K562 (cell line): Measurements from ENCODE around the gene ABHD16B. TPM values are rescaled to one million over a fixed set of nuclear protein-coding genes. Genes with fewer than 3 reads are reported as not detected.

Experiments used
- CBX8 ChIP-seq: fragments of 200-600 bp; sonication (generic); IDR thresholded peaks from 2 replicates; pipeline ENCODE4 v1.6.1; 2012; ENCODE audit warnings: borderline replicate concordance, mixed run types, low read depth, mild to moderate bottlenecking, moderate library complexity, mixed read lengths, low read length, control low read depth, inconsistent platforms; ENCODE audit not compliant: poor library complexity, severe bottlenecking; ENCODE audit errors: extremely low read depth
- ESRRA ChIP-seq: fragments of 450-650 bp; IDR thresholded peaks from 2 replicates; pipeline ENCODE4 v1.6.1; 2014; ENCODE audit warnings: low read depth, mild to moderate bottlenecking, moderate library complexity, borderline replicate concordance
- KDM4B ChIP-seq, 2 experiments: fragments of 450-650 bp in 1 of 2; sonication (generic) in 1 of 2; IDR thresholded peaks; 2 replicates each; pipeline ENCODE4 v1.6.1; 2016 to 2017; ENCODE audit warnings: borderline replicate concordance in 2 of 2, antibody characterized with exemption in 1 of 2, low read depth in 1 of 2, mild to moderate bottlenecking in 1 of 2
- POLR2H ChIP-seq: IDR thresholded peaks from 2 replicates; pipeline ENCODE4 v1.6.1; 2016; ENCODE audit warnings: missing genetic modification characterization, low read depth, mild to moderate bottlenecking, control low read depth, missing compliant biosample characterization, moderate library complexity
- SAFB ChIP-seq: fragments of 200-400 bp; formaldehyde crosslinking; IDR thresholded peaks from 2 replicates; pipeline ENCODE4 v1.6.1; 2017; ENCODE audit warnings: low read depth, low read length, borderline replicate concordance
- ZNF77 ChIP-seq: fragments of 250-450 bp; sonication (Bioruptor Pico); IDR thresholded peaks from 2 replicates; pipeline ENCODE4 v1.5.0; 2020
- polyA plus RNA-seq, 8 experiments: library from polyadenylated mRNA; depleted of rRNA in 4 of 8; stranded (reverse) in 5 of 8; unstranded in 3 of 8; fragments of >200 nt; fragmentation: Nextera tagmentation in 2 of 8; fragmentation: Illumina TruSeq in 1 of 8; extraction: Ambion mirVana in 2 of 8; extraction: Trizol in 1 of 8; gene quantifications; 2 replicates each; pipeline versions ENCODE4 v1.2.1 to v1.2.3, GENCODE V29; 2011 to 2014; ENCODE audit warnings: inconsistent platforms in 1 of 8, missing spikeins in 1 of 8
- total RNA-seq, 7 experiments: library from RNA; depleted of rRNA in 6 of 7; stranded (reverse); fragments of >200 nt in 6 of 7; fragmentation: Illumina TruSeq in 2 of 7; extraction: Trizol in 2 of 7; gene quantifications; 2 replicates each; pipeline versions ENCODE4 v1.2.1 to v1.2.3, GENCODE V29; 2011 to 2021; ENCODE audit warnings: low replicate concordance in 1 of 7
- TF ChIP-seq, protein P1 (sequence below), 3 experiments: fragments of 200-800 bp in 1 of 3; sonication (Bioruptor generic) in 1 of 3; sonication (generic) in 1 of 3; formaldehyde crosslinking in 1 of 3; IDR thresholded peaks; 2 replicates each; pipeline versions ENCODE4 v1.6.1 to v1.8.0; 2016 to 2022; ENCODE audit warnings: mild to moderate bottlenecking in 2 of 3, missing compliant biosample characterization in 2 of 3, missing genetic modification characterization in 2 of 3, missing genetic modification reagents in 1 of 3
- TF ChIP-seq, protein P2 (sequence below): fragments of 450-650 bp; IDR thresholded peaks from 2 replicates; pipeline ENCODE4 v1.6.1; 2017; ENCODE audit warnings: antibody characterized with exemption, mild to moderate bottlenecking
- TF ChIP-seq, protein P3 (sequence below): fragments of 150-350 bp; conservative IDR thresholded peaks from 2 replicates; pipeline ENCODE4 v1.6.1; 2014; ENCODE audit warnings: low read length
- TF ChIP-seq, protein P4 (sequence below): sonication (generic); formaldehyde crosslinking; IDR thresholded peaks from 2 replicates; pipeline ENCODE4 v1.8.0; 2022; ENCODE audit warnings: mild to moderate bottlenecking, missing genetic modification reagents

ABHD16B gene
- total and polyA plus RNA-seq, 9 of the 15 experiments (the other 6 are each of a cell fraction or from before 2014, with no cell fraction given) = not detected

DNA sequence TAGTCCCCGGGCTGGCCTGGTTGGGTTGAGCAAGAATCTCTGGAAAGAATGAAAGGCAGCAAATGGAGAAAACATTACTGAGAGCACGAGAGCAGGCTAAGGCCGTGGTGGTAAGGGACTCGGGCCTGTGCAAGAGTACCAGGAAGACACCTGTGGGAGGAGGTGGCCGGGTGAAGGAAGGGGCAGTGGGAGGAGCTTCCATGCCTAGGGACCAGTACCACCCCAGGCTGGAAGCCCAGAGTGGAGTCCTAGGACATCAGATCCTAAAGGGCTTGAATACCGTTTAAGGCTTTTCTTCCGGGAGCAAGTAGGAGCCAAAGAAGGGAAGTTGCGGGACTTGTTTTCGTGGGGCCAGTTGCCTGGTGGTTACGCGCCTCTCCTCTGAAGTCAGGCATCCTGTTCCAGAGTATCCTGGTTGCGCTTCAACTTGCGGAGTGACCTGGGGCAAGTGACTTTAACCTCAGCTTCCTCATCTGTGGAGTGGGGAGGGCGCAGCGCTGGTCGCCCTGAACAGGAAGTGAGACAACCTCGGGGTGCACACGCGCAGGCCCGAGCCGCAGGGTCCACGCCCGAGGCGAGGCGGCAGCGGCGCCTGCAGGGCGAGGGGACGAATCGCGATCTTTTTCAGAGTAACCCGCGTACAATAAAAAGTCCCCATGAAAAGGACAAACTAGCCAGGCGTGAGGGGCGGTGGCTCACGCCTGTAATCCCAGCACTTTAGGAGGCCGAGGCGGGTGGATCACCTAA is 2.7 kb downstream of the ABHD16B start (continued):
- TF ChIP-seq, protein P1, sequence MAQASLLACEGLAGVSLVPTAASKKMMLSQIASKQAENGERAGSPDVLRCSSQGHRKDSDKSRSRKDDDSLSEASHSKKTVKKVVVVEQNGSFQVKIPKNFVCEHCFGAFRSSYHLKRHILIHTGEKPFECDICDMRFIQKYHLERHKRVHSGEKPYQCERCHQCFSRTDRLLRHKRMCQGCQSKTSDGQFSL (CRISPR knock-in tag; IDR thresholded peaks at IDR 0.05) = peak; percentile 50; the same call in 1 of the 2 replicates
- TF ChIP-seq, protein P1 (tag; IDR thresholded peaks at IDR 0.05) = no peak
- TF ChIP-seq, protein P2, sequence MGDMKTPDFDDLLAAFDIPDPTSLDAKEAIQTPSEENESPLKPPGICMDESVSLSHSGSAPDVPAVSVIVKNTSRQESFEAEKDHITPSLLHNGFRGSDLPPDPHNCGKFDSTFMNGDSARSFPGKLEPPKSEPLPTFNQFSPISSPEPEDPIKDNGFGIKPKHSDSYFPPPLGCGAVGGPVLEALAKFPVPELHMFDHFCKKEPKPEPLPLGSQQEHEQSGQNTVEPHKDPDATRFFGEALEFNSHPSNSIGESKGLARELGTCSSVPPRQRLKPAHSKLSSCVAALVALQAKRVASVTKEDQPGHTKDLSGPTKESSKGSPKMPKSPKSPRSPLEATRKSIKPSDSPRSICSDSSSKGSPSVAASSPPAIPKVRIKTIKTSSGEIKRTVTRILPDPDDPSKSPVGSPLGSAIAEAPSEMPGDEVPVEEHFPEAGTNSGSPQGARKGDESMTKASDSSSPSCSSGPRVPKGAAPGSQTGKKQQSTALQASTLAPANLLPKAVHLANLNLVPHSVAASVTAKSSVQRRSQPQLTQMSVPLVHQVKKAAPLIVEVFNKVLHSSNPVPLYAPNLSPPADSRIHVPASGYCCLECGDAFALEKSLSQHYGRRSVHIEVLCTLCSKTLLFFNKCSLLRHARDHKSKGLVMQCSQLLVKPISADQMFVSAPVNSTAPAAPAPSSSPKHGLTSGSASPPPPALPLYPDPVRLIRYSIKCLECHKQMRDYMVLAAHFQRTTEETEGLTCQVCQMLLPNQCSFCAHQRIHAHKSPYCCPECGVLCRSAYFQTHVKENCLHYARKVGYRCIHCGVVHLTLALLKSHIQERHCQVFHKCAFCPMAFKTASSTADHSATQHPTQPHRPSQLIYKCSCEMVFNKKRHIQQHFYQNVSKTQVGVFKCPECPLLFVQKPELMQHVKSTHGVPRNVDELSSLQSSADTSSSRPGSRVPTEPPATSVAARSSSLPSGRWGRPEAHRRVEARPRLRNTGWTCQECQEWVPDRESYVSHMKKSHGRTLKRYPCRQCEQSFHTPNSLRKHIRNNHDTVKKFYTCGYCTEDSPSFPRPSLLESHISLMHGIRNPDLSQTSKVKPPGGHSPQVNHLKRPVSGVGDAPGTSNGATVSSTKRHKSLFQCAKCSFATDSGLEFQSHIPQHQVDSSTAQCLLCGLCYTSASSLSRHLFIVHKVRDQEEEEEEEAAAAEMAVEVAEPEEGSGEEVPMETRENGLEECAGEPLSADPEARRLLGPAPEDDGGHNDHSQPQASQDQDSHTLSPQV = peak; percentile 49; the same call in 1 of the 2 replicates
- no peak for TF ChIP-seq POLR2H (tag)
- TF ChIP-seq, protein P3, sequence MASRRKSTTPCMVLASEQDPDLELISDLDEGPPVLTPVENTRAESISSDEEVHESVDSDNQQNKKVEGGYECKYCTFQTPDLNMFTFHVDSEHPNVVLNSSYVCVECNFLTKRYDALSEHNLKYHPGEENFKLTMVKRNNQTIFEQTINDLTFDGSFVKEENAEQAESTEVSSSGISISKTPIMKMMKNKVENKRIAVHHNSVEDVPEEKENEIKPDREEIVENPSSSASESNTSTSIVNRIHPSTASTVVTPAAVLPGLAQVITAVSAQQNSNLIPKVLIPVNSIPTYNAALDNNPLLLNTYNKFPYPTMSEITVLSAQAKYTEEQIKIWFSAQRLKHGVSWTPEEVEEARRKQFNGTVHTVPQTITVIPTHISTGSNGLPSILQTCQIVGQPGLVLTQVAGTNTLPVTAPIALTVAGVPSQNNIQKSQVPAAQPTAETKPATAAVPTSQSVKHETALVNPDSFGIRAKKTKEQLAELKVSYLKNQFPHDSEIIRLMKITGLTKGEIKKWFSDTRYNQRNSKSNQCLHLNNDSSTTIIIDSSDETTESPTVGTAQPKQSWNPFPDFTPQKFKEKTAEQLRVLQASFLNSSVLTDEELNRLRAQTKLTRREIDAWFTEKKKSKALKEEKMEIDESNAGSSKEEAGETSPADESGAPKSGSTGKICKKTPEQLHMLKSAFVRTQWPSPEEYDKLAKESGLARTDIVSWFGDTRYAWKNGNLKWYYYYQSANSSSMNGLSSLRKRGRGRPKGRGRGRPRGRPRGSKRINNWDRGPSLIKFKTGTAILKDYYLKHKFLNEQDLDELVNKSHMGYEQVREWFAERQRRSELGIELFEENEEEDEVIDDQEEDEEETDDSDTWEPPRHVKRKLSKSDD = 0 out of 2 replicates have a peak, but pooled peaks have one; percentile 41
- TF ChIP-seq KDM4B (IDR thresholded peaks at IDR 0.05; ENCODE audit: borderline replicate concordance in 2 of 2, low read depth in 1 of 2) = 0 out of 4 replicates have a peak, but pooled peaks of 1 of the 2 experiments have one; percentile 62
- TF ChIP-seq SAFB = peak; percentile 61; the same call in 1 of the 2 replicates
- TF ChIP-seq ESRRA = peak; percentile 99
- no peak for TF ChIP-seq ZNF77 (CRISPR knock-in tag)
- TF ChIP-seq, protein P4, sequence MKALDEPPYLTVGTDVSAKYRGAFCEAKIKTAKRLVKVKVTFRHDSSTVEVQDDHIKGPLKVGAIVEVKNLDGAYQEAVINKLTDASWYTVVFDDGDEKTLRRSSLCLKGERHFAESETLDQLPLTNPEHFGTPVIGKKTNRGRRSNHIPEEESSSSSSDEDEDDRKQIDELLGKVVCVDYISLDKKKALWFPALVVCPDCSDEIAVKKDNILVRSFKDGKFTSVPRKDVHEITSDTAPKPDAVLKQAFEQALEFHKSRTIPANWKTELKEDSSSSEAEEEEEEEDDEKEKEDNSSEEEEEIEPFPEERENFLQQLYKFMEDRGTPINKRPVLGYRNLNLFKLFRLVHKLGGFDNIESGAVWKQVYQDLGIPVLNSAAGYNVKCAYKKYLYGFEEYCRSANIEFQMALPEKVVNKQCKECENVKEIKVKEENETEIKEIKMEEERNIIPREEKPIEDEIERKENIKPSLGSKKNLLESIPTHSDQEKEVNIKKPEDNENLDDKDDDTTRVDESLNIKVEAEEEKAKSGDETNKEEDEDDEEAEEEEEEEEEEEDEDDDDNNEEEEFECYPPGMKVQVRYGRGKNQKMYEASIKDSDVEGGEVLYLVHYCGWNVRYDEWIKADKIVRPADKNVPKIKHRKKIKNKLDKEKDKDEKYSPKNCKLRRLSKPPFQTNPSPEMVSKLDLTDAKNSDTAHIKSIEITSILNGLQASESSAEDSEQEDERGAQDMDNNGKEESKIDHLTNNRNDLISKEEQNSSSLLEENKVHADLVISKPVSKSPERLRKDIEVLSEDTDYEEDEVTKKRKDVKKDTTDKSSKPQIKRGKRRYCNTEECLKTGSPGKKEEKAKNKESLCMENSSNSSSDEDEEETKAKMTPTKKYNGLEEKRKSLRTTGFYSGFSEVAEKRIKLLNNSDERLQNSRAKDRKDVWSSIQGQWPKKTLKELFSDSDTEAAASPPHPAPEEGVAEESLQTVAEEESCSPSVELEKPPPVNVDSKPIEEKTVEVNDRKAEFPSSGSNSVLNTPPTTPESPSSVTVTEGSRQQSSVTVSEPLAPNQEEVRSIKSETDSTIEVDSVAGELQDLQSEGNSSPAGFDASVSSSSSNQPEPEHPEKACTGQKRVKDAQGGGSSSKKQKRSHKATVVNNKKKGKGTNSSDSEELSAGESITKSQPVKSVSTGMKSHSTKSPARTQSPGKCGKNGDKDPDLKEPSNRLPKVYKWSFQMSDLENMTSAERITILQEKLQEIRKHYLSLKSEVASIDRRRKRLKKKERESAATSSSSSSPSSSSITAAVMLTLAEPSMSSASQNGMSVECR (CRISPR knock-in tag) = no peak; the same call in 1 of the 2 replicates
- TF ChIP-seq CBX8 = no peak
